Measurements from ENCODE around the gene NCF4. TPM values are rescaled to one million over a fixed set of nuclear protein-coding genes. Genes with fewer than 3 reads are reported as not detected.

NCF4 gene
- total and polyA plus RNA-seq, 2 of the 4 experiments (the other 2 are of a cell fraction), result not detected

DNA sequence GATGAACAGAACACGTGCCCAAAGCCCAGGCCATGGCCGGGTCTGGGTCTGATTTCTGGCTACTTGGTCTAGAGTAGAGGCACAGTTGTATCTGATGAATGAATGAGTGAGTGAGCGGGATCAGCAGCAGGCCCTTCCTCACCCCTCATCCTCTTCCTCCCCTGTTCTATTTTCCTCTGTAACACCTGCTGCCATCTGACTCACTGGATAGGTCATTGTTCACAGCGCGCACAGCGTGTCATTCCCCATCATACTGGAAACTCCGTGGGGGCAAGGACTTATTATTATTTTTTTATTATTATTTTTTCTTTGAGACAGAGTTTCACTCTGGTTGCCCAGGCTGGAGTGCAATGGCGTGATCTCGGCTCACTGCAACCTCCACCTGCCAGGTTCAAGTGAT is 13.9 kb downstream of the NCF4 start:
- BruUV-seq (replicated peaks), result no TSS peak
- Histone ChIP-seq H4K20me1 (ENCODE audit: insufficient read depth, low read length) (no peaks in the 10 kb centered on the region; the same call in 1 of the 2 replicates), H2BK15ac (ENCODE audit: low read depth, low read length) (no peak overlapping the region), H3K9me1 (ENCODE audit: insufficient read depth, low read length) (no peaks in the 10 kb centered on the region), H3K27me3 (ENCODE audit: control insufficient read depth, insufficient read depth, low read length) (peaks cover 27% of the 10 kb centered on the region), H2BK20ac (ENCODE audit: low read depth, low read length) (no peak overlapping the region), H2BK120ac (ENCODE audit: low read depth, low read length) (no peak overlapping the region), H4K8ac (ENCODE audit: low read depth in 2 of 2, low read length in 2 of 2) (no peak overlapping the region), H2AK5ac (ENCODE audit: low read depth, low read length) (no peak overlapping the region), H3K23ac (ENCODE audit: low read depth, low read length) (no peak overlapping the region), H3K9me3 (ENCODE audit: control insufficient read depth, insufficient read depth, low read length) (no peaks in the 10 kb centered on the region), H2AK9ac (replicated peaks; ENCODE audit: low read depth, low read length, poor library complexity) (no peak overlapping the region), H3K56ac (ENCODE audit: extremely low read depth, insufficient read depth, low read length) (no peak overlapping the region), H3K4me1 (ENCODE audit: control insufficient read depth, insufficient read depth, low read length) (no peaks in the 10 kb centered on the region), H4K91ac (ENCODE audit: insufficient read depth, low read depth, low read length) (no peak overlapping the region), H2AFZ (replicated peaks; ENCODE audit: low read length, poor library complexity) (no peak overlapping the region), H3K9ac (ENCODE audit: low read depth, low read length) (no peak overlapping the region), H3K27ac (ENCODE audit: insufficient read depth, low read length) (no peak overlapping the region), H3K79me1 (ENCODE audit: low read depth in 1 of 2, low read length in 2 of 2) (no peaks in the 10 kb centered on the region), H2BK5ac (ENCODE audit: low read depth, low read length, poor library complexity, severe bottlenecking) (no peak overlapping the region), H3K4me3 (ENCODE audit: insufficient read depth, low read depth, low read length) (no peak overlapping the region), H3K4ac (ENCODE audit: low read depth, low read length) (no peak overlapping the region), H3K36me3 (ENCODE audit: control insufficient read depth, insufficient read depth, low read length) (no peaks in the 10 kb centered on the region), H3K4me2 (ENCODE audit: low read depth, low read length) (no peak overlapping the region), H3K18ac (ENCODE audit: low read depth, low read length) (no peak overlapping the region), H4K5ac (ENCODE audit: low read depth, low read length) (no peak overlapping the region), H3K14ac (replicated peaks; ENCODE audit: low read depth, low read length) (no peak overlapping the region)
- DNase-seq, result no peak
- WGBS, 2 experiments (ENCODE audit: extremely low coverage in 2 of 2, insufficient read length in 1 of 2), result 83% methylated on average over 1 of the region's 9 CpGs; no CpG with 5 or more reads in 1 of the 2 experiments
- ATAC-seq (ENCODE audit: low read depth), result no peak
- TF ChIP-seq RCOR1 (IDR thresholded peaks at IDR 0.05; ENCODE audit: insufficient replicate concordance, low read length), result no peak
- TF ChIP-seq MXI1 (IDR thresholded peaks at IDR 0.05; ENCODE audit: borderline replicate concordance, low read depth, low read length), result no peak
- TF ChIP-seq MAZ (IDR thresholded peaks at IDR 0.05; ENCODE audit: borderline replicate concordance, low read depth, low read length), result no peak
- no peak for TF ChIP-seq POLR2A (IDR thresholded peaks at IDR 0.05; ENCODE audit: low read depth, low read length)
- no peak for TF ChIP-seq NFE2L2 (IDR thresholded peaks at IDR 0.05; ENCODE audit: low read depth, low read length)
- no peak for TF ChIP-seq BHLHE40 (IDR thresholded peaks at IDR 0.05; ENCODE audit: low read depth, low read length)
- no peak for TF ChIP-seq RAD21 (IDR thresholded peaks at IDR 0.05; ENCODE audit: low read length)
- TF ChIP-seq RFX5 (IDR thresholded peaks at IDR 0.05; ENCODE audit: low read depth, low read length), result no peak
- TF ChIP-seq SMC3 (IDR thresholded peaks at IDR 0.05; ENCODE audit: low read depth, low read length), result no peak
- ChIA-PET CTCF (interaction anchor here (1.5 kb wide), 1 partner anchor 19 kb away, joined by 7 read pairs; no protein-coding TSS in a partner anchor), POLR2A (ENCODE audit: unreplicated experiment) (no interaction called here)
- dilution Hi-C loops (cut with HindIII; ENCODE audit: low sequenced_read_pairs, unreplicated experiment), result no loop called here
- in situ Hi-C loops (cut with MboI; ENCODE audit: low sequenced_read_pairs), result no loop called here
- intact Hi-C loops (cut with micrococcal nuclease), result no loop called here

Measured in IMR-90 (cell line).